ENCODE data around the gene DIRAS1.
A peak's percentile ranks its signal among the peaks of the same experiment; 100 is the strongest.
"Not testable (repeated sequence)": the region's sequence is repeated elsewhere in the genome, so short reads cannot be mapped to it uniquely, and the experiment has no call there.

DIRAS1 gene

DNA sequence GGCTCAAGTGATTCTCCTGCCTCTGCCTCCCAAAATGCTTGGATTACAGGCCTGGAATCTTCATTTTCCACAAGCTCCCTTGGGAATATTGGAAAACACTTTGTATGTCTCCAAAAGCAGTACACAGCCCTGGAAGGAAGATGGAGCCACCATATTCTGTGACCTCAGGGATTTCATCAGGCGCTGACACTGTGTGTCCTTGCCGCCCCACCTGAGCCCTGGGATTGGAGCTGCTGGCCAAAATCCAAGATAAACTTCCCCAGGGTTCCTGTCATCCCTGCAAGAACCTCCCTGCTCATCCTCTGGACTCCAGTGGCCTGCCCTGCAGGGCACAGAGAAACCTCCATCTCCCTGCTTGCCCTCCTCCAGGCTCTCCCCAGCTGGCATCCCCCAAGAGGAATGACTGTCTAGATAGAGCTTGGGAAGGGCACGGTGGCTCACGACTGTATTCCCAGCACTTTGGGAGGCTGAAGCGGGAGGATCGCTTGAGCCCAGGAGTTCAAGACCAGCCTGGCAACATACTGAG is 17.4 kb downstream of the DIRAS1 start:
- no peak for DNase-seq

DNA sequence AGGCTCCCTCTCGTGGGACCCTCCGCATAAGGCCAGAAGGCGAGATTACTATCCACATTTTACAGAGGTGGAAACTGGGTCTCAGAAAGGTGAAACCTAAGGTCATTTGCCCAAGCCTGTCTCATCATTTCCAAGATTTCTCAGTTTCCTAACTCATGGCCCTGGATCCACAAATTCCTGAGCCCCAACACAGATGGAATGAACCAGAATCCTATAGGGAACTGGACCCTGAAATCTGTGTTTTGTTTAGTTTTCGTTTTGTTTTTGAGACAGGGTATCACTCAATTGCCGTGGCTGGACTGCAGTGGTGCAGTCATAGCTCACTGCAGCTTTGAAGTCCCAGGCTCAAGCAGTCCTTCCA is 18.1 kb downstream of the DIRAS1 start:
- no peak for DNase-seq

DNA sequence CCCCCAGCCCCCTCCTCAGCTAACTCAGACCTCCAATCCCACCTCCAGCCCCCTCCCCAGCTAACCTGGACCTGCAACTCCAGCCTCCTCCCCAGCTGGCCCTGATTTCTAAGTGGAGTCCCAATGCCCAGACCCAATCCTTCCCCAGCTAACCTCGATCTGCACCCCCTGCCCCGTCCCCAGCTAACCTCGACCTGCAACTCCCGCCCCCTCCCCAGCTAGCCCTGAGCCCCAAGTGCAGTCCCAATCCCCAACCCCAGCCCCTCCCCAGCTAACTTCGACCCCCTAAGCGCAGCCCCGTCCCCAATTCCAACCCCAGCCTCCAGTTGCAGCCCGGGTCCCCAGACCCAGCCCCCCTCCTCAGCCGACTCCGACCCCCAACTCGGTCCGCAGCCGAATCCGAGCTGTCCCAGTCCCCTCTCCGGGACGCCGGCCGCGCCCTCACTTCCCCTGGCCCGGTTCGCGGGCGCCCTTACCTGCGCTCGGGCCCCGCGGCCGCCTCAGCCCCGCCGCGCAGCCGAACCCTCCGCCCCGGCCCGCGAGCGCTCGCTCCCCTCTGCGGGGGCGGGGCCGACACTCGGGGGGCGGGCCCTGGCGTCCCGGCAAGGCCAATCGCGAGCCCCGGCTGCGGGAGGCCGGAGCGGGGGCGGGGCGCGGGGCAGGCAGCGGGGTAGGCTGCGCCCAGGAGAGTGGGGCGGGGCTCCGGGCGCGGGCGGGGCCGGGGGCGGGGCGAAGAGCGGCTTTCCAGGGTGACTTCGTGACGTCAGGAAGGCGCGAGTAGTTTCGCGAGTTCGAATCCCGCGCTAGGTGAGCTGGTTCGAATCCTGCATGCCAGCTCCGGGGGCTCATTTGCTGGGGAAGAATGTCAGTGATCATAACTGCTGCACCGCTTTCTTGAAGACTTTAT is 18.7 kb downstream of the DIRAS1 start, which contains the start of gene GNG7:
Gene GNG7, minus strand, starts transcription at position 525 of the 907 bp plus-strand sequence. CDS start 182,006 bp downstream, outside the sequence.
- peak; percentile 95 to 96 for DNase-seq

DNA sequence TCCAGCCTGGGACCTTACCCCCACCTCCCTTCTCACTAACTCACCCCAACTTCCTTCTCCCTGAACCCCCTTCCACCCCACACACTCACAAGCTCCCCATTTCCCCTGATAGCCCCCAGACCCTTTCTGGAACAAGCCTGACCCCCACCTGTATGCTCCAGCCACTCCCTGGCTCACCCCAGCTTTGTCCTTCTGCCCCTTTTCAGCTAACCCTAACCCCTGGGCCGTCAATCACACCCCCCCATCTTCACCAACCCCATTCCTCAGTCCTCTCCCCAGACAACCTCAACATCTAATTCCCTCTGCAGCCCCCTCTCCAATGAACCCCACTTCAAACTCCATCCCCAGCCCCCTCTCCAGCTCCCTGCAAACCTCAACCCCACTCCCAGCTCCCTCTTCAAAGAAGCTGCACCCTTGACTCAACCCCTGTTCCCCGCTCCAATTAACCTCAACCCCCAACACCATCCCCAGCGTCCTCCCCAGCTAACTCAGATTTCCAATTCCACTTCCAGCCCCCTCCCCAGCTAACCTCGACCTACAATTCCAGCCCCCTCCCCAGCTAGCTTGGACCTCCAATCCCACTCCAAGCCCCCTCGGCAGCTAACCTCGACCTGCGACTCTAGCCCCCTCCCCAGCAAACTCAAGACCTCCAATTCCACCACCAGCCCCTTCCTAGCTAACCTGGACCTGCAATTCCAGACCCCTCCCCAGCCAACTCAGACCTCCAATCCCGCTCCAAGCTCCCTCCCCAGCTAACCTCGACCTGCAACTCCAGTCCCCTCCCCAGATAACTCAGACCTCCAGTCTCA is 19.6 kb downstream of the DIRAS1 start:
- no peak for DNase-seq

DNA sequence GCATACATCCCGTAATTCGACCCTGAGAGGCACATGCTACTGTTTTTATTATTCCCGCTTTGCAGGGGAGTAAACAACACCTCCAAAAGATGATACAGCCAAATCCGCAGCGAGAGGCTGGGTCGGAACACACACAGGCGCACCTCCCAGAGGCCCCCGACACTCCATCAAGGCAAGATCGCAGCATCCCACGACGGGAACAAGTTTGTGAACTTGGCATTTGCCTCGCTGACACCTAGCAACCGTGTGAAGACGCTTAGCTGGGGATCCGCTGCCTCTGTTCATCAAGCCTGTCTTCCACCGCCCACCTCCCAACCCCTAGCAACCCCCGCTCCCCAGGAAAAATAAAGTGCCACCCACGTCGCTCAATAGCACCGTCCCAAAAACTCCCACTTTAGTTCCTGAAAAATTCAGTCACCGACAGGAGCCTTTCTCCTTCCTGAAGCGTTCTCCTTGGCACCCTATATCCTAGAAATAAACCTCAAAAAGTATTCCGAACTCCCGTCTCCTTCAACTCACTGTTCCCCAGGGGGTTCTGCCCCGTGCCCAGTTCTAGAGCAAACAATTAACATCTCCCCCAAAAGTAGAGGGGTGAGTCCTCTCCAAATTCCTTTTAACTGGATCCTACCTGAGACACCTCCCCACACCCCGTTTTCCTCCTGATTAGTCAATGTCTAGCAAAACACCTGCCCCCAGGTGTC is 20.4 kb downstream of the DIRAS1 start:
- no peak for DNase-seq

DNA sequence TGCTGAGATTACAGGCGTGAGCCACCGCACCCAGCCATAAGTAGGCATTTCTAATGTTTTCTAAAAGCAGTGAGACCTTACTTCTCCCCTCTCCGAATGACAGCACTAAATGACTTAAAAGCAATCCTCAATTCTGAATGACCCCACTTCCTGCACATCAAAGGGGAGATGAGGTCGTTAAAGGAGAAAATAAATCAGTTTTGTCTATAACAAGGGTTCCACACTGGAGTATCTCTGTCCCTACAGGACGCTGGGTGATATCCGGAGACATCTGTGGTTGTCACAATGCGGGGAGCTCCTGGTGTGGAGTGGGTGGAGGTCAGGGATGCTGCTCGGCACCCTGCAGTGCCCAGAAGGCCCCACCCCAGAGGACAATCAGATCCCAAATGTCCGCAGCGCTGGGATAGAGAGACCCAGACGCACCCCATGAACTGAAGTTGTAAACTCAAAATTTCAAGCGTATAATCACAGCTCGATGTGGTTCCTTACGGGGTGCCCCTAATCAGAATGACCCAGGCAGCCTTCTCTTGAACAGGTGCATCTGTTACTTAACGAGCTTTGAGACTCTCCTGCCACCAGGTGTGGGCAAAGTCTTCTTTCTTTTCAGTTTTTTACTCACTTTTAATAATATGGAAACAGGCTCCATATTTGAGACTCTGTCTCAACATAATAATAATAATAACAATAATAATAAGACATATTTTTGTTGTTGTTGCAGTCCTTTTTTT is 21.6 kb downstream of the DIRAS1 start:
- no peak for DNase-seq

DNA sequence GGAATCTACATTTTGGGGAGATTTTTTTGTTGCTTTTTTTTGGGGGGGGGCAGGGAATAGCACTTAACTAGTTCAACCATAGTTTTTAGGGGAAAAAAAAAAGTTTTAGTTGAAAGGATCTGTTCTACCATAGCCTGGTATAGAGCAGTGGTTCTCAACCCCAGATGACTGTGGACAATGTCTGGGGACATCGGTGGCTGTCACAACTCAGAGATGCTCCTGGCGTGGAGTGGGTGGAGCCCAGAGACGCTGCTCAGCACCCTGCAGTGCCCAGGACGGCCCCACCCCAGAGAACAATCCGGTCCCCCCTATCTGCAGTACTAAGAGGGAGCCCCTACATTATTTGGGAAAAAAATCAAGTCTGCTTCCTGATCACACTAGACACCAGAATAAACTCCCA is 27.0 kb downstream of the DIRAS1 start:
- no peak for DNase-seq

DNA sequence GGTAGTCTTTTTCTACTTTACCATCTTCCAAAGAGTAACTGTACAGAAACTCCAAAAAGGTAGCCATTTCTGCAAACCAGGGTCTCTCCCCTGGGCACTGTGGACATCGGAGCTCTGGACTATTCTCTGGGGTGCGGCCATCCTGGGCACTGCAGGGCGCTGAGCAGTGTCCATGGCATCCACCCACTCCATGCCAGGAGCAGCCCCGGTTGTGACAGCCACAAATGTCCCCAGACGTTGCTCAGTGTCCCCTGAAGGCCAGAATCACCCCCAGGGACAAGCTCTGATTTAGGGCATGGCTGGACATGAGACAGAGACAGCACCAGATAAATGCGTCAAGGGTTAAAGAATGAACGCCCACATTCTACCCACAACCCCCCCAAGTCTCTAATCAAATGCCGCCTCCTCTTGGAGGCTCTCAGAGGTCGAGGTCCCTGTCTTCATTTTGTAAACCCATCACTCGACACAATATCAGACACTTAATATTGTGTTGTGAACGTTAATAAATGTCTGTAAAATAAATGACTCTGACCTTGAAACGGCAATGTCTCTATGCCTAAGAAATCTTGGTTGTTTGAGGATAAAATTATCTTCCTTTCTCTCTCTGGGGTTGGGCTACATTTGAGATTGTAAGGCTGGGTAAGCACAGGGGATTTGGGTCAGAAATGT is 27.5 kb downstream of the DIRAS1 start:
- no peak for DNase-seq

DNA sequence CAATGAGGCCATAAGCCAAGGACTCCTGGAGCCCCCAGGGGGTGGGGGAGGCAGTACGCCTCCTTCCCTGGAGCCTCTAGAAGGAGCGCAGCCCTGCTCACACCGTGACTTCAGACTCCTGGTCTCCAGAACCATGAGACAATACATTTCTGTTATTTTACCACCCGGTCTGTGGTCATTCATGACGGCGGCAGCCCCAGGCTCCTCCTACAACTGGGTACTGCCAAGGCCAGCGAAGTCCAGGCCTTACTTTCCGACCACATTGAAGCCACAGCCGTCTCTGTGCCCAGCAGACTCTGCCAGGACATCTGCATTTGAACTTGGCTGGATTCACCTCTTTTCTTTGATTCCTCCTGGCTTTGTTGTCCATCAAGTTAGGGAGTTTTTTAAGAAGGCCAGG is 29.2 kb downstream of the DIRAS1 start:
- no peak for DNase-seq

DNA sequence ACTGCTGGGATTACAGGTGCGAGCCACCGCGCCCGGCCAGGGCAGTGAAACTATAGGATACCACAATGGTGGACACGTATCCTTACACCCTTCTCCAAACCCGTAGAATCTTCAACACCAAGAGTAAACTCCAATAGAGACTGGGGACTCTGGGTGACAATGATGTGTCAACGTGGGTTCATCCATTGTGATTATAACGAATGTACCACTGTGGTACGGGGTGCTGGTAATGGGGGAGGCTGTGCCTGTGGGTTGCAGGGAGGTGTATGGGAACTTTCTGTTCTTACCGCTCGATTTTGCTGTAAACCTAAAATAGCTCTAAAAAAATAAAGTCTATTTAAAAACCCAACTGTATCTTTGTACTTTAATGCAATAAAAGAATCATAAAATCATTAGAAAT is 30.3 kb downstream of the DIRAS1 start:
- no peak for DNase-seq

DNA sequence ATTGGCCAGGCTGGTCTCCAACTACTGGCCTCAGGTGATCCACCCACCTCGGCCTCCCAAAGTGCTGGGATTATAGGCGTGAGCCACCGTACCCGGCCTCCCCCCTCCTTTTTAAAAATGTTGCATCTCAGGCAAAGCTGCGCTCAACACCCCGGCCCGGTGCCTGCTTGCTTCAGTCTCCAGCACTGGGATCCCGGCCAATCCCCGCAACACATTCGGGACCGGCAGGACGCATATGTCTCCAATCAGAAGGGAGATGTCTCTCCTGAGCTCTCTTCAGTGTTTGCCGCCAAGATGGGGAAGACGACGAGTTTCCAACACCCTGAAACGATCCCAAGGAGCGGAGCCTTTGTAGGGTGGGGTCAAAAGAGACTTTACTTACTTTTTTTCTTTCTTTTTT is 34.8 kb downstream of the DIRAS1 start:
- no peak for DNase-seq

DNA sequence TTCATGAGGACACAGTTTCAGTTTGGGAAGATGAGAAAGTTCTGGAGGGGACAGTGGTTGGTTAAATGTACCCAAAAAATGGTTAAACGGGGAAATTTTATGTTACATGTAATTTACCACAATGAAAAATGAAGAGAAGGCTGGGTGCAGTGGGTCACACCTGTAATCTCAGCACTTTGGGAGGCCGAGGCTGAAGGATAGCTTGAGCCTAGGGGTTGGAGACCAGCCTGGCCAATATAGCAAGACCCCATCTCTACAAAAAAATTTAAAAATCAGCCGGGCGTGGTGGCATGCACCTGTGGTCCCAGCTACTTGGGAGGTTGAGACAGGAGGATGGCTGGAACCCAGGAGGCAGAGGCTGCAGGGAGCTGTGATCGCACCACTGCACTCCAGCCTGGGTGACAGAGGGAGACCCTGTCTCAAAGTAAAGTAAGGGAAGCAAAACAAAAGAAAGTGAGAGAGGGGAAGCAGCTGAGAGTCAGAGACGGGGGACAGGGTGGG is 35.9 kb downstream of the DIRAS1 start:
- no peak for DNase-seq

DNA sequence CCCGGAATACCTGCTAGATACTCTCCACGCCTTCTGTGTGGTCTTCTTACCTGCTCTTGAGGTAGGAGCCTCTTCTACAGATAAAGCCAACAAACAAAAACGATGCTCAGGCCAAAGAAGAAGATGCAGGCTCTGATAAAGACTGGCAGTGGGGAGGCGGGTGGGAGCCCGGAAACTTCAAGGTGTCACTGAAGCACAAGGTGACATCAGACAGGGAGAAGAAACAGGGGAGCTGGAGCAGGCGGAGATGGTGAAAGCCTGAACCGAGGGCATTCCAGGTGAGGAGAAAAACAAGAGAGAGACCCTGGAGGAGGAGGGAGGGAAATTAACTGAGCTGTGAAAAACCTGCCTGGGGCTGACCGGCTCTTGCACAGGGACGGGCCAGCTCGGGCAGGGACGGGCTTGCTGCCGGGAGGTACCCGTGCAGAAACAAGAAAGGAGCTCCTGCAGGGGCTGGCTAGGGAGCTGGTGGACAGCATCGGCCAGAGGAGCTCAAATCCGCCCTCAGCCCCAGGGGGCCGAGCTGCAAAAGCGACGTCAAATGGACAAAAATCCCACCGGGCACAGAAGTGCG is 37.7 kb downstream of the DIRAS1 start:
- DNase-seq: no peak

DNA sequence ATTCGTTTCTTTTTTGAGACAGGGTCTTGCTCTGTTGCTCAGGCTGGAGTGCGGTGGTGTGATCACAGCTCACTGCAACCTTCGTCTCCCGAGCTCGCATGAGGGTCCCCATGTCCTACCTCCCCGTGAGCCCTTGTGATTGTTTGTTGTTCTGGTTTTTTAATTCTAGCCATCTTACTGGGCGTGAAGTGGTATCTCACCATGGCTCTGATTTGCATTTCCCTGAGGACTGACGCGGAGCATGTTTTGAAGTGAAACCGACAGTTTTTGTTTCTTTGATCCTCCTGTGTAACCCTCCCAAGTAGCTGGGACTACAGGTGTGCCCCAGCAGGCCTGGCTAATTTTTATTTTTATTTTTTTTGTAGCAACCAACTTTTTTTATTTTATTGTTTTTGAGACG is 40.4 kb downstream of the DIRAS1 start:
- peak in 1 of 2 donors; percentile 69 for DNase-seq

DNA sequence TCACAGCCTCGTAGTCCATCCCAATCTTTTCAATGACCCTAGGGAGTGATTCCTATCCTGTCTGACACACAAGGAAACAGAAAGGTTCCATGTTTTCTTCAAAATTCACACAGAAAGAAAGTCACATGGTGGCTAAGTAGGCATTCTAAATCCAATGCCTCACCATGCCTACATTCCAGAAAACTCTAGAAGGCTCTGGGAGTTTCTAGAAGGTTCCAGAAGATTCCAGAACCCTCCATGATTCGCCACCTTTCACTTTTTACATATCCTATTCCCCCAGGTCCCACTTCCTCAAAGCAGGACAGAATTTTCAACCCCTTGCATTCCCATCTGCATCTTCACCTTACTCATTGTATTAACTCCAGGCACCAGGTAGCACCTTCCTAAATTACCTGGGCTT is 41.7 kb downstream of the DIRAS1 start:
- no peak for DNase-seq

DNA sequence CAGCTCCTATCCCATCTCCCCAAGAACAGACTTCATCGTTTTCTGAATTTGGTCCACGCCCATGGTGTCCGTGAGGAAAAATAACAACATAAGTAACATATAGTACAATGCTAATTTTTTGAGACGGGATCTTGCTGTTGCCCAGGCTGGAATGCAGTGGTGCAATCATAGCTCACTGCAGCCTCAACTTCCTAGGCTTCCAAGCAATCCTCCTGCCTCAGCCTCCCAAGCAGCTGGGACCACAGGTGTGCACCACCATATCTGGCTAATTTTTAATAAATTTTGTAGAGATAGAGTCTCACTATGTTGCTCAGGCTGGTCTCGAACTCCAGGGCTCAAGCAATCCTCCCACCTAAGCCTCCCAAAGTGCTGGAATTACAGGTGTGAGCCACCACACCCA is 42.2 kb downstream of the DIRAS1 start:
- DNase-seq: not testable (repeated sequence)

DNA sequence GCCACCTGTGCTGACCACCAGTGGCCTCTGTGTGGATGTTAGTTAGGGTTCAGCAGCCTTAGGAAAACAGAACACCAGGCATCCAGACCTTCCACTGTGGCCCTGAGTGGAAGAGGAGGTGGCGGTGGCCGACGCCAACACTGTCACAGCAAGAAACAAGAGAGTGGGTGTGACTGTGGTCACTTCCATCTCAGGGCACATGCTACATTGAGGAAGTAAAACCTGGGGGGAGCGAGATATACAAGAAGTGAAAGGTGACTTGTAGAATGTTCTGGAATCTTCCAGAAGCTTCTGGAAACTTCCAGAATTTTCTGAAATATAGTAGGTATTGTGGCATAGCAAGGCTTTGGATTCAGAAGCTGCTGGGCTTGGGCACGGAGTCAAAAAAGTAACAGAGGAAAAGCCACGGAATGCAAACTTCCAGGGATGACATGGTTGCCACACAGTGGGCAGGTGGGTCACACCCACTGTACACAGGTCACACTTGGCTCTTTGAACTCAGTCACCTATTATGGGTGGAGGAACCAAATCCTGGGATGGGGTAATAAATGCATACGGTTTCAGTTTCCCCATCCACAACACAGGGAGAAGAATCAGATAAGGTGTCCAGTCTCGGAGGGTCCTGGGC is 43.0 kb downstream of the DIRAS1 start:
- peak; percentile 8 to 74 for DNase-seq

DNA sequence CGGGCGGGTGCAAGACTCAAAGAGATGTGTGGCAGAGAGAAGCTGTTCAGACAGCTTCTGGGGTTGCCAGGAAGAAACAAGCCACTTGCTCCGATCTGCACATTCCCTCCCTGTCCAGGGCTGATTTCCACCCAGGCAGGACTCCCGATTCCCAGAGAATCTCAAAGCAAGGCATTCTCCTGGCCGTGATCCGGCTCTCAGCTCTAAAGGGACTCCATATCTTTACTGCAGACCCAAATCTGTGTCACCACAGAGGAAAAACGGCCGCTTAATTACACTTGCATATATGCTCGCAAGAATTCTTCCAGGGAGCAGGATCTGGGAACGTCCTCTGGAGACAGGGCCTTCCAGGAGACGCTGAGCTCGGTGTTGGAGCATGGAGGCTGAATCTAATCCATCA is 44.3 kb downstream of the DIRAS1 start:
- DNase-seq: no peak

DNA sequence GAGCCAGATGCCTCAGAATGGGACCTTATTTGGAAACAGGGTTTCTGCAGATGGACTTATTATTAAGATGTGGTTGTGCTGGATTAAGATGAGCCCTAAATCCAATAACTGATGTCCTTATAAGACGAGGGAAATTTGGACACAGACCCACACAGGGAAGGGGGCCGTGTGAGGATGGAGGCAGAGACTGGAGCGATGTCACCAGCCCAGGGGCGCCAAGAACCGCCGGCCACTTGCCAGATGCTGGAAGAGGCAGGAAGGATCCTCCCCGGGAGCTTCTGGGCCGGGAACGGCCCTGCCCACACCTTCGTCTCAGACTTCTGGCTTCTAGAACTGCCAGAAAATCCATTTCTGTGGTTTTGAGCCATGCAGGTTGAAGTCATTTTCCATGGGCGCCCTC is 45.3 kb downstream of the DIRAS1 start:
- no peak for DNase-seq

DNA sequence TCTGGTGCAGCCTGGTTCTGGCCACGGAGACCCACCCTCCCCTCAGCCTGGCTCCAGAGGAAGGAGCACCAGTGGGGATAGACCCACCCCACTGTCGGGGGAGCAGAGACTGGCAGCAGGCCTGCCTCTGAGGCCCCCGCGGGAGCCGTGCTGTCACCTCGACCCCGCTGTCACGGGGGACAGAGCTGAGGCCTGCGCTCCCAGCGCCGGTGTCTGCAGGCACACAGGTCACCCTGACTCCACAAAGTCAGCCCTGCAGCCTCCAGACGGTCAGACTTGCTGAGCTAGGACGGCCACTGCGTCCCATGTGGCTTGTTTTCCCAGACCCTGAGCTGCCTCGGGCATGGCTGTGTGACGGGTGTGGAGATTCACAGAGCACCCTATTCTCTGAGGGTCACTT is 51.0 kb downstream of the DIRAS1 start:
- DNase-seq: no peak

All from CD4-positive, alpha-beta T cell treated with Interleukin-1 beta for 1 hour (primary cell).